ENCODE data around the gene PITX3.
"Not testable (repeated sequence)": the region's sequence is repeated elsewhere in the genome, so short reads cannot be mapped to it uniquely, and the experiment has no call there.

PITX3 gene

GRCh38 chr10:102225646-102226541 lies 15.4 kb downstream of the PITX3 start, which contains the start of gene ELOVL3:
Gene ELOVL3 (plus strand): TSS chr10:102226299. CDS start chr10:102226549, 250 bp downstream.
- DNase-seq = peak; percentile 75

DNA sequence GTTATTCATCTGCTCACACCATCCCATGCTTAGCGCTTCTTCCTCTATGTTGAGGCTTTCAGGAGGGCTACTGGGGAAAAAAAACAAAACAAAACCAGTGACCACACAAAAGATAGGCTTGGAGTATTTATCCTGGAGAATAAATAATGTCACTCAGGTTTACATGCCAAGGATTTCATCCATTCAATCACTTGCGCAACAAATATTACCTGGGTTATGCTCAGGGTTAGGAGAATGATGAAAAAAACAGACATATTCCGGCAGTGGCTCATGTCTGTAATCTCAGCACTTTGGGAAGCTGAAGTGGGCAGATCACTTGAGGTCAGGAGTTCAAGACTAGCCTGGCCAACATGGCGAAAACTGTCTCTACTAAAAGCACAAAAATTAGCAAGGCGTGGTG lies 18.5 kb downstream of the PITX3 start:
- no peak for DNase-seq

GRCh38 chr10:102220612-102221011 lies 20.7 kb downstream of the PITX3 start:
- DNase-seq = no peak

DNA sequence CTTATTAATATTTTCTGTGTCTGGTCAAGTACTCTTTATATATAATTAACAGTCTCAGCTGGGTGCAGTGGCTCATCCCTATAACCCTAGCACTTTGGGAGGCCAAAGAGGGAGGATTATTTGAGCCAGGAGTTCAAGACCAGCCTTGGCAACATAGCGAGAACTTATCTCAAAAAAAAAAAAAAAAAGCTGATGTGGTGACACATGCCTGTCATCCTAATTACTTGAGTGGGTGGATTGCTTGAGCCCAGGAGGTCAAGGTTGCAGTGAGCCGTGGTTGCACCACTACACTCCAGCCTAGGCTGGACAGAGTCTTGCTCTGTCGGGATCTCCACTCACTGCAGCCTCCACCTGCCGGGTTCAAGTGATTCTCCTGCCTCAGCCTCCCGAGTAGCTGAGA lies 21.9 kb downstream of the PITX3 start:
- DNase-seq = no peak

DNA sequence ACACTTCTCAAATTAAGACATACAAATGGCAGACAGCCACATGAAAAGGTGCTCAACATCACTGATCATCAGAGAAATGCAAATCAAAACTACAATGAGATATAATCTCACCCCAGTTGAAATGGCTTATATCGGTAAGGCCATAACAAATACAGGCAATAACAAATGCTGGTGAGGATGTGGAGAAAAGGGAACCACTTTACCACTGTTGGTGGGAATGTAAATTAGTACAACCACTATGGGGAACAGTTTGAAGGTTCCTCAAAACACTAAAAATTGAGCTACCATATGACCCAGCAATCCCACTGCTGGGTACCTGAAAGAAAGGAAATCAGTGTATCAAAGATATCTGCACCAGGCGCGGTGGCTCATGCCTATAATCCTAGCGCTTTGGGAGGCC lies 27.7 kb downstream of the PITX3 start:
- not testable (repeated sequence) for DNase-seq

GRCh38 chr10:102211615-102212299 lies 29.6 kb downstream of the PITX3 start:
- DNase-seq = no peak

- no peak for DNase-seq
Observed at GRCh38 chr10:102208311-102209035, 32.8 kb downstream of the PITX3 start.

- no peak for DNase-seq
Observed at GRCh38 chr10:102202386-102202785, 38.9 kb downstream of the PITX3 start.

GRCh38 chr10:102200751-102201640 lies 40.3 kb downstream of the PITX3 start:
- no peak for DNase-seq

DNA sequence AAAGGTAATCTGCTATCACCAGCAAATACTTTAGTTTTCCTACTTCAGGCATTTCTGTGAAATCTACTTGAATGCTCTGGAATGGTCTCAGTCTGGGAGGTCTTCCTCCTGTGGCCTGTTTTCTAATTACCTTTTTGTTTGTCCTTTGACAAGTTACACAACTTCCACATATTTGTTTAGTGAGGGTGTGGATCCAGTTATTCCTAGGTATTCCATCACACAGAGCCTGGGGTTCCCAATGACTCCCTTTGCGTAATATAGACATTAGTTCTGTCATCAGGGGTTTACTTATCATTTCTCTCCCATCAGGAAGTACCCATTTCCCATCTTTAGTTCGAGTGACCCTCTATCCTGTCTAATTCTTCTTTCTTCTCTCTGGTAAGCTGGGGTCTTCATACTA lies 43.3 kb downstream of the PITX3 start:
- no peak for DNase-seq

DNA sequence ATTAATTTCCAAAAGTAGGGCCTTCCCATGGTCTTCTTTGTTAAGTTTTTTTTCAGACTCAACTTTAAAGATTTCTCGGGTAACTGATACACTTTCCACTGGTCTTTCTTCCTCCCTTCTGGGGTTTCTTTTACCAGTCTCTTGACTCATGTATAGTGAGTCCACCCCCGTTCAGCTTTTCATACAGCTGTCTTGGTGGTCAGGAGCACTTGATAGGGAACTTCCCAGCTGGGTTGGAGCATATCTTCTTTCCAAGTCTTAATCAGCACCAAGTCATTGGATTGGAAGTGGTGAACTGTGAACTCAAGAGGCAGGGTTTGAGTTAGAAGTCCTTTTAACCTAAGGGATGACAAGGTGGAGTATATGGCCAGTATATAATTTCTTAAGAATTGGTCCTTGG lies 44.4 kb downstream of the PITX3 start:
- no peak for DNase-seq

DNA sequence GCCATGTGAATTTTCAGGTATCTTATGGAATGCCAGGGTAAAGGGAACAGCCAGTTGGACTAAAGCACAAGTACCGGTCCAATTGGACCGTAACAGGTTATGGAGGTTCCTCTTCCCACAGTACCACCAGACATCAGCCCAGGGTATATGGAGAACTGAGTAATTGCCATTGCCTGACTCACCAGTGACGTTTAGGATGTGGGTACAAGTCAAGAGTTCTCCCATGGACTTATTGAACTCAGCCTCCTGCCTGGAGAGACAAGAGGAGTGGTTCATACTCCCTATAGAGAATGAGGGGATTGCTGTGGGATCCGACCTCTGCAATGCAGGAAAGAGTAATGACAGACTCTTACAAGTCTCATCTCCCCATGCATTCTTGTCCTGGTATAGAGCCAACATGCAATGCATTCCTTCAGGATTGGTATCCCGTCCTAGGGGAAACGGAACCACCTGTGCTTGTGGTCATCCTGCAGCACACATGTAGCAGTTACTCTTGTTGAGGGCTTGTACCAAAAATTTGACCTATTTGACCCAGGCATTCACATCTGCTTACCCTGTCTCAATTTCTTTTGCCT lies 45.9 kb downstream of the PITX3 start:
- DNase-seq = no peak

DNA sequence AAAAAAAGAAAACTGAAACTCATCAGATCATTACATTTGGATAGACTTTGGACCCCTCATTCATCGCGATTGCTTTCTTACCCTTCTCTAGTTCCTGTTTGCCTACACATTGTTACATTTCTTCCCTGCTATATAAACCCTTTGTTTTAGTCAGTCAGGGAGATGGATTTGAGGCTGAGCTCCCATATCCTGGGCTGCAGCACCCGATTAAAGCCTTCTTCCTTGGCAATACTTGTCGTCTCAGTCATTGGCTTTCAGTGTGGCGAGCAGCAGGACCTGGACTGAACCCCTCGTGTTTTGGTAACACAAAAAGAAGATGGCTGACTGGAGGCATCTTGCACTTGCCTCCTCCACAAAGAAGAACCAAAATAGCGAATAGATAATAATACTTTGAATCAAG lies 49.4 kb downstream of the PITX3 start:
- no peak for DNase-seq

DNA sequence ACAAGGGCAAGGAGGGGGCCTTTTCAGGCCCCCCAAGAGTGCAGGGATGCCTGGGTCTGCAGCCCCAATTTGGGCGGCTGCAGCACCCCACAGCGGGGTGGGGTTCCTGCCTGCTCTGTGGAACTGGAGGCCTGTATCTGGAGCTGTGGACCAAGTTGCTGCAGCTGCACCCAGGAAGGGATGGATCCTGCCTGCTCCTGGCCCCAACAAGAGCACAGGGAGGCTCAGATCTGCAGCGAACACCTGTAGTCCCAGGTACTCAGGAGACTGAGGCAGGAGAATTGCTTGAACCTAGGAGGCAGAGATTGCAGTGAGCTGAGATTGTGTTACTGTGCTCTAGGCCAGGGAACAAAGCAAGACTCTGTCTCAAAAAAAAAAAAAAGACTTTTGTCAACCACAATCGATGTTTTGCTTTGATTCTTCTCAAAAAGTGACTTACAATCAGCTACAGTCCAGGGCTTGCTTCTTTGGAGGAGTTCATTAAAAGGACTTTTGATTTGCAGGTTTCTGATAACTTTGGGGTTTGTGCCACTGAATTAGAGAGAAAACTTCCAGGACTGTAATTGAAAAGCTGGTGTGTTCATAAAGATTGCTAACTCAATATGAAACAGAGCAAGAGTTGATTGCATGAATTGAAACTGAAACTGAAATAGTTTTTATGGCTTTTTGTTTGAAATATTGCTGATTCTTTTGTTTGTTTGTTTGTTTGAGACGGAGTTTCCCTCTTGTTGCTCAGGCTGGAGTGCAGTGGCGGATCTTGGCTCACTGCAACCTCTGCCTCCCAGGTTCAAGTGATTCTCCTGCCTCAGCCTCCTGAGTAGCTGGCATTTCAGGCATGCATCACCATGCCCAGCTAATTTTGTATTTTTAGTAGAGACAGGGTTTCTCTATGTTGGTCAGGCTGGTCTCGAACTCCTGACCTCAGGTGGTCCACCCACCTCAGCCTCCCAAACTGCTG lies 52.1 kb downstream of the PITX3 start:
- DNase-seq = not testable (repeated sequence)

GRCh38 chr10:102188298-102188940 lies 52.9 kb downstream of the PITX3 start:
- no peak for DNase-seq

DNA sequence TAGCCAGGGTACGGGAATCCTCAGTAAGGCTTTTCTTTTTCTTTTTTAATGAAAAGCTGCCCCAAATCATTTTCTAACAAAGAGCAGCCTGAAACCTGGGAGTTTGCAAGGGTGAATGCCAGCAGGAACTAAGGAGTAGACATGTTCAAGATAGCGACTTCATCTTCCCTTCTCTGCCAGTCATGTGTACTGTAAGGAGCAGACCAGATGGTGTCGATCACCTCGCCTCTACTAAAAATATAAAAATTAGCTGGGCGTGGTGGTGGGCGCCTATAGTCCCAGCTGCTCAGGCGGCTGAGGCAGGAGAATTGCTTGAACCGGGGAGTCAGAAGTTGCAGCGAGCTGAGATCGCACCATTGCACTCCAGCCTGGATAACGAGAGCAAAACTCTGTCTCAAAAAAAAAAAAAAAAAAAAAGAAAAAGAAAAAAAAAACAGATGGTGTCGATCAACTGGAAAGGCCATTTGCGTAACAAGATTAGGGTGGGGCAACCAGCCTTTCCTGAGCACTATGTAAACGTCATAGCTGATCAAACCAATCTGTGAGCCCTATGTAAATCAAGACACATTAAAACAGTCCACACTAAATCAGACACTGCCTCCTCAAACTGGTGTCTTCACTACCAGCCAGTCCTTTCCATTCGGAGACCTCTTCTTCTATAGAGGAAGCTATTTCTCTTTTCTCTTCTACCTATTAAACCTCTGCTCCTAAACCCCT lies 55.3 kb downstream of the PITX3 start:
- no peak for DNase-seq

DNA sequence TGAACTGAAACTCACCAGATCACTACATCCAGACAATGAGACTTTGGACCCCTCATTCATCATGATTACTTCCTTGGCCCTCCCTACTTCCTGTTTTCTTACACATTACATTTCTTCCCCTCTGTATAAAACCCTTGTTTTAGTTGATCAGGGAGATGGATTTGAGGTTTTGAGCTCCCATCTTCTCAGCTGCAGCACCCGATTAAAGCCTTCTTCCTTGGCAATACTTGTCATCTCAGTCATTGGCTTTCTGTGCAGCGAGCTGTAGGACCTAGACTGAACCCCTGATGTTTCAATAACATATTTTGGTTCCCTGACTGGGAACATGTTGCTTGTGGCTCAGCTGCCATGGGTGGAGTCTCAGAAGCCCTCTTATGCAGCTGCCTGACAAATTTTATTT lies 56.0 kb downstream of the PITX3 start:
- no peak for DNase-seq

DNA sequence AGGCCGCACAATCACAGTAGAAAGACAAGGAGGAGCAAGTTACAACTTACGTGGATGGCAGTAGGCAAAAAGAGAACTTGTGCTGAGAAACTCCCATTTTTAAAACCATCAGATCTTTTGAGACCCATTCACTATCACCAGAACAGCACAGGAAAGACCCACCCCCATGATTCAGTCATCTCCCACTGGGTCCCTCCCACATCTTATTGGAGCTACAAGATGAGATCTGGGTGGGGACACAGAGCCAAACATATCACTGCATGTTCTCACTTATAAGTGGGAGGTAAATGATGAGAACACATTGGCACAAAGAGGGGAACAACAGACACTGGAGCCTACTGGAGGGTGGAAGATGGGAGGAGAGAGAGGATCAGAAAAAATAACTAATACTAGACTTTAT lies 56.7 kb downstream of the PITX3 start:
- DNase-seq = no peak

Measured in T-helper 9 cell (primary cell).